ENCODE data around the gene MEGF6. TPM values are rescaled to one million over a fixed set of nuclear protein-coding genes. Genes with fewer than 3 reads are reported as not detected.

The MEGF6 gene
- polyA plus RNA-seq, 2 donors, result 11.8 to 23.7 TPM

DNA sequence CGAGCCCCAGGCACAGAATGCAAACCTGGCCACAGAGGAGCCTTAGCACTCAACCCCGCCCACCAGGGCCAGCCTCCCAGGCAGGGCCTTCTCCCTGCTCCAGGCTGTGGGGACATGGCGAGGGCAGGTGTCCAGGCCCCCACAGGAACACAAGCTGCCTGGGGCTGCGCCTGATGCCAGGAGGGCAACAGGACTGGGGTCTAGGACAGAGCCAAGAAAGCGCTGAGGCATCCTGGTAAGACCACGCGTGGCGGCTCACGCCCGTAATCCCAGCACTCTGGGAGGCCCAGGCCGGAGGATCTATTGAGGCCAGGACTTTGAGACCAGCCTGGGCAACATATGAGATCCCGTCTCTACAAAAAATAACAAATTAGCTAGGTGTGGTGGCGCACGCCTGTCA lies 59.1 kb downstream of the MEGF6 start:
- Histone ChIP-seq H3K27me3 (ENCODE audit: control insufficient read depth in 1 of 2, insufficient read depth in 2 of 2, low read length in 2 of 2) (no peaks in the 10 kb centered on the region), H3K27ac (ENCODE audit: low read depth in 2 of 2, low read length in 1 of 2) (no peak overlapping the region), H3K36me3 (ENCODE audit: control insufficient read depth in 2 of 2, insufficient read depth in 2 of 2, low read length in 1 of 2) (no peaks in the 10 kb centered on the region), H3K4me1 (ENCODE audit: control insufficient read depth in 2 of 2, insufficient read depth in 2 of 2, low read length in 1 of 2) (peaks cover 2 to 21% of the 10 kb centered on the region in 2 donors), H3K4me3 (ENCODE audit: low read depth in 1 of 2, low read length in 2 of 2) (no peak overlapping the region), H3K9me3 (ENCODE audit: control insufficient read depth in 2 of 2, insufficient read depth in 1 of 2, low read depth in 1 of 2, low read length in 1 of 2) (no peaks in the 10 kb centered on the region)
- 95 to 98% methylated on average over 14 of the region's 14 CpGs for WGBS, 2 donors

DNA sequence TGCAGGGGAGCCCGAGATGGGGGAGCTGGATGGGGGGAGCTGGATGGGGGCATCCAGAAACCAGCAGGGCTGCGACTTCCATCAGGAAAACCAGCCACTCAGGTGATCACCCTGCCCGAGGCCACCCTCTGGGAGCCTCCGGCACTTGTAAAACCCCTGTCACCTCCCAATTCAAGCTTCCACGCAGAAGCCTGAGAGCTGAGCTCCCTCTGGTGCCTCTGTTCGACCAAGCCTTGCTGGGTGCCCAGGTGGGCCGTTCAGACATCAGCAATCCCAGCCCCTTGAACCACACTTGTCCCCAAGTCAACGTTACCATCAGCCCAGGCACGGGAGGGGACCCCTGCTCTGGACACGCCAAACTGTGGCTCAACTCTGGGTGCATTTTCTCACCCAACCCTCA lies 59.6 kb downstream of the MEGF6 start:
- Histone ChIP-seq H3K9me3 (ENCODE audit: control insufficient read depth in 2 of 2, insufficient read depth in 1 of 2, low read depth in 1 of 2, low read length in 1 of 2) (no peaks in the 10 kb centered on the region), H3K4me3 (ENCODE audit: low read depth in 1 of 2, low read length in 2 of 2) (no peak overlapping the region), H3K27me3 (ENCODE audit: control insufficient read depth in 1 of 2, insufficient read depth in 2 of 2, low read length in 2 of 2) (no peaks in the 10 kb centered on the region), H3K36me3 (ENCODE audit: control insufficient read depth in 2 of 2, insufficient read depth in 2 of 2, low read length in 1 of 2) (no peaks in the 10 kb centered on the region), H3K4me1 (ENCODE audit: control insufficient read depth in 2 of 2, insufficient read depth in 2 of 2, low read length in 1 of 2) (peaks cover 2 to 25% of the 10 kb centered on the region in 2 donors), H3K27ac (ENCODE audit: low read depth in 2 of 2, low read length in 1 of 2) (no peak overlapping the region)
- WGBS, 2 donors, result 72 to 77% methylated on average over 10 of the region's 10 CpGs

DNA sequence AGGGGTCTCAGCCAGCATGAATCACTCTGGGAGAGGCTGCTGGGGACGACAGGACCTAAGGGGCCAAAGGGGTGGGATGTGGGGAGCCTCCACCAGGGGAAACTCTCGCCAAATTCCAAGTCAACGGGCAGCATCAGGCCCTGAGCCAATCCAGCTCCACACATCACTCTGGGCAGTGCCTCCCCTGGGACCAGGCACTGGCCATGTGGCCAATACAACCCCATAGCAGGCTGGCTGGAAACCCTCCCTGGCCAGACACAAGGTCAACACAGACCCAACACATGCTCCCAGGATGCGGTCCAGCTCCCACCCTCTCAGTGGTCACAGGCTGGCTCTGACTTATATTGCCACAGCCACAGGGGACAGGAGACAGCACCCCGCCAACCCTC lies 60.0 kb downstream of the MEGF6 start:
- no peaks in the 10 kb centered on the region for H3K36me3 ChIP-seq (ENCODE audit: control insufficient read depth in 2 of 2, insufficient read depth in 2 of 2, low read length in 1 of 2)
- no peaks in the 10 kb centered on the region for H3K27me3 ChIP-seq (ENCODE audit: control insufficient read depth in 1 of 2, insufficient read depth in 2 of 2, low read length in 2 of 2)
- no peaks in the 10 kb centered on the region for H3K9me3 ChIP-seq (ENCODE audit: control insufficient read depth in 2 of 2, insufficient read depth in 1 of 2, low read depth in 1 of 2, low read length in 1 of 2)
- no peak overlapping the region for H3K4me3 ChIP-seq (ENCODE audit: low read depth in 1 of 2, low read length in 2 of 2)
- peaks cover under 1 to 25% of the 10 kb centered on the region in 2 donors for H3K4me1 ChIP-seq (ENCODE audit: control insufficient read depth in 2 of 2, insufficient read depth in 2 of 2, low read length in 1 of 2)
- no peak overlapping the region for H3K27ac ChIP-seq (ENCODE audit: low read depth in 2 of 2, low read length in 1 of 2)
- 76 to 84% methylated on average over 5 of the region's 5 CpGs for WGBS, 2 donors

DNA sequence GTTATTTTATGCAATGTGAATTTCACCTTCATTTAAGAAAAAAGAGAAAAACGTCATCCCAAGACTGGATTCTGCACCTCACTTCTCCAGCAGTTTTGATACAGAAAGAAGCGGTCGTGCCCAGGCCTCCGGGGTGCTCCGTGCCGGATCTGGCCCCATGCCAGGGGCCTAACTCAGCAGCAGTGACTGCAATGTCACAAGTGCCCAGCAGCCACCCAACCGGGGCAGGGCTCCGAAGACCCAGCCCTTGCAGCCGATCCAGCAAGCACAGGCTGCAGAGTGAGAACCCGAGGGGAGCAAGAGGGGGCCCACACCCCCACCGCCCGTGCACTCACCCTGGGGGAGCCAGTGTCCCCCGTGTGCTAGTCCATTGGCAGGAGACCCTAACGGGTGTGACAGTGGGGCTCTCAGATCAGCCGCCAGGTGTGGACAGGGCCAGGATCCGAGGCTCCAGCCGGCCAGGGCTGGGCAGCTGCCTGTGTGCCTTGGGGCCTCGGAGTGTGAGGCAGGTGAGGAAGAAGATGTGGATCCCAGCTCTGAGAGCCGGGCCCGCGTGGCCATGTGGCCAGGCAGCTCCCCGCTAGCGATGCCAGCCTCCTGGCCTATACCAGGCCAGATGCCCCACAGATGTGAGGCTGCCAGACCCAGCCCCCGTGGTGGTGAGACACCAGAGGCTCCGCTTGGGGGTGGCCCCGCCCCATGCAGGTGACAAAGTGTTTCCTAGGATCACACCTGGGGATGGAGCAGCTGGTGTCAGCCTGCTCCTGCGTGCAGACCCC lies 60.6 kb downstream of the MEGF6 start:
- H3K27me3 ChIP-seq (ENCODE audit: control insufficient read depth in 1 of 2, insufficient read depth in 2 of 2, low read length in 2 of 2), result no peaks in the 10 kb centered on the region
- WGBS, 2 donors, result 64 to 74% methylated on average over 25 to 27 of the region's 27 CpGs
- H3K4me3 ChIP-seq (ENCODE audit: low read depth in 1 of 2, low read length in 2 of 2), result no peak overlapping the region
- no peaks in the 10 kb centered on the region for H3K36me3 ChIP-seq (ENCODE audit: control insufficient read depth in 2 of 2, insufficient read depth in 2 of 2, low read length in 1 of 2)
- H3K4me1 ChIP-seq (ENCODE audit: control insufficient read depth in 2 of 2, insufficient read depth in 2 of 2, low read length in 1 of 2), result peaks cover 0 to 25% of the 10 kb centered on the region in 2 donors
- H3K27ac ChIP-seq (ENCODE audit: low read depth in 2 of 2, low read length in 1 of 2), result no peak overlapping the region
- H3K9me3 ChIP-seq (ENCODE audit: control insufficient read depth in 2 of 2, insufficient read depth in 1 of 2, low read depth in 1 of 2, low read length in 1 of 2), result no peaks in the 10 kb centered on the region

DNA sequence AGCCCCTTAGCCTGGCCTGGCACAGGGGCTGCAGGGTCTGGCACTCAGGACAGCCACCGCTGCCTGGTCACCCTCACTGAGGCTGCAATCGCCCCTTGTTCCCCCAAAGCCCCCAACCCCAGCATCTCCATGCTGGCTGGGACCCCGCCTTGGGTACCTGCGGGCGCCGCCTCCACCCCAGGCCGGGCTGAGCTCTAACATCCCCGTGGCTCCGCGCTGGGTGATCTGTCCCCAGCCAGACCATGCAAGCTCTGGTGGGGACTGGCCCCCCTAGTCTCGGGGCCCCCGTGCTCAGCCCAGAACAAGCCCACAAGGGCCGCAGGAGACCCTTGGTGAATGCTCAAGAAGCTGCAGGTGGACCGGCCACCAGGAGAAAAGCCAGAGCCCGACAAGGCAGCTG lies 62.4 kb downstream of the MEGF6 start:
- no peaks in the 10 kb centered on the region for H3K9me3 ChIP-seq (ENCODE audit: control insufficient read depth in 2 of 2, insufficient read depth in 1 of 2, low read depth in 1 of 2, low read length in 1 of 2)
- WGBS, 2 donors, result 88 to 90% methylated on average over 13 to 15 of the region's 15 CpGs
- H3K4me3 ChIP-seq (ENCODE audit: low read depth in 1 of 2, low read length in 2 of 2), result no peak overlapping the region
- no peaks in the 10 kb centered on the region for H3K27me3 ChIP-seq (ENCODE audit: control insufficient read depth in 1 of 2, insufficient read depth in 2 of 2, low read length in 2 of 2)
- H3K36me3 ChIP-seq (ENCODE audit: control insufficient read depth in 2 of 2, insufficient read depth in 2 of 2, low read length in 1 of 2), result no peaks in the 10 kb centered on the region
- peaks cover 0 to 20% of the 10 kb centered on the region in 2 donors for H3K4me1 ChIP-seq (ENCODE audit: control insufficient read depth in 2 of 2, insufficient read depth in 2 of 2, low read length in 1 of 2)
- H3K27ac ChIP-seq (ENCODE audit: low read depth in 2 of 2, low read length in 1 of 2), result no peak overlapping the region

DNA sequence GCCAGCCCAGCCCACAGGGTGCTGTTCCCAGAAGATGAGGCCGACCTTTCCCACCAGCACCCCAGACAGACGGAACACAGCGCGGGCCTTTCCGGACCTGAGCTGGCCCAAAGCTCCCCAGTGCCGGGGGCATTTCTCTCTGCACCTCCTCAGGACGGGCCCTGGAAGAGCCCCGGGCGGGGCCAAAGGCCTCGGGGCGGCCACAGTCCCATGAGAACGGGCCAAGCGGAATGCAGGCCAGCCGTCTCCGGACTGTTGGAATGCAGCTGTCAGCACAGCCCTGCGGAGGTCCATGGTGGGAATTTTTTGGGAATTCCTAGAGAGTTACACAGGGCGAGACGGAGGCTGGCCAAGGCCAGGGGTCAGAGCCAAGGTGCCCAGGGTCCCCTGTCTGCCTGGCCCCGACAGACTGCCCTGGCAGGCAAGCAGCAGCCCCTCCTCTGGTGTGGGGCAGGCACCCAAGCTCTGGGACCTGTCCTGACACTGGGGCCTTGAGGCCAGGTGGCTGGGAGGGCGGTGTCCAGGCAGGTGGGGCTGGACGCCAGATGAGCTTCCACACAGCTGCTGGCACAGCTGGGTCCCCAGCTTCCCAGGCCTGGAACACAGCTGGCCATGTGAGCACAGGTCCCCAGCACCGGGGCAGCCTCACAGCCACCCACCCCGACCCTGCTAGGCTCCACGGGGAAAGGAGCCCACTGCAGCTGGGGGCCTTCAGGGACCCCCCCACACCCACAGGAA lies 63.0 kb downstream of the MEGF6 start:
- Histone ChIP-seq H3K27ac (ENCODE audit: low read depth in 2 of 2, low read length in 1 of 2) (no peak overlapping the region), H3K27me3 (ENCODE audit: control insufficient read depth in 1 of 2, insufficient read depth in 2 of 2, low read length in 2 of 2) (no peaks in the 10 kb centered on the region), H3K36me3 (ENCODE audit: control insufficient read depth in 2 of 2, insufficient read depth in 2 of 2, low read length in 1 of 2) (no peaks in the 10 kb centered on the region), H3K9me3 (ENCODE audit: control insufficient read depth in 2 of 2, insufficient read depth in 1 of 2, low read depth in 1 of 2, low read length in 1 of 2) (no peaks in the 10 kb centered on the region), H3K4me1 (ENCODE audit: control insufficient read depth in 2 of 2, insufficient read depth in 2 of 2, low read length in 1 of 2) (peaks cover 0 to 15% of the 10 kb centered on the region in 2 donors), H3K4me3 (ENCODE audit: low read depth in 1 of 2, low read length in 2 of 2) (no peak overlapping the region)
- 67% methylated on average over 24 of the region's 24 CpGs for WGBS, 2 donors

DNA sequence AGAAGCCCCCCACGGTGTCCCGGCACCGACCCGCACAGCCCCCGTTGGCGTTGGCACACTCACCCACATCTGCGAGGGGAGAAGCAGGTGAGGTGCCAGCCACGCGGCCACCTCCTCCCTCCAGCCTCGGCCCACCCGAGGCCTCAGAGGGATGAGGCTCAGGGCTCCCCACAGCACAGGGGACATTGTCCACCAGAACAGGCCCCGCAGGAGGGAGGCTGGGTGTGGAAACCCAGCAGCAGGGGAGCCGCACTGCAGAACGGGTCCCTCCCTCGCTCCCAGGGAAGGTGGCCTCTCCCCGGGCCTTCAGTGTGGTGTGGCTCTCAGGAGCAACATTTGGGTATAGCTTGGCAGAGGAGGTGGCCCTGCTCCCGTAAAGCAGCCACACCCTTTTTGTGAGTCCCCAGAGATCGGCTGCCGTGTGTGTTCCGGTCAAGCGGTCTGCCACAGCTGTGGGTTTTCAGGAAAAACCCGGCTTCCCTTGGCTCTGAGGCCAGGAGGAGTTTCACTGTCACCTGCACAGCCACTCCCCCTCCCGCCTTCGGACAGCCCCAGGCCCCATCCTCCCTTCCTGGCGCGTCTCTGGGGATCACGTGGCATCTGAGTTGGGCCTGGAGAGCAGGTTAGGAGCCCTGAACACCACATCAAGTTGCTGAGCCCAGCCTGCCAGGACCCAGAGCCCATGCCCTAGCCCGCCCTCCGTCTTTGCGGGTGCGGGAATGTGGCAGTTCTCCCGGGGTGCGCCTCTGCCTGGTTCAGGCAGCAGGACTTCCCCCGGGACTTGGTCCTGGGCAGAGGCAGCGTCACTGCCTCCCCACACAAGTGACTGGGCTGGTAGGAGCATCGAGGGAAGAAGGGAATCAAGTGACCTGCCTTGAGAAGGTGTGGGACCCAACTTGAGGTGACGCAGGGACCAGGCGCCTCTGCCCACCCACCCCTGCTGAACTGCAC lies 64.0 kb downstream of the MEGF6 start:
- H3K27me3 ChIP-seq (ENCODE audit: control insufficient read depth in 1 of 2, insufficient read depth in 2 of 2, low read length in 2 of 2), result no peaks in the 10 kb centered on the region
- peaks cover 0 to 22% of the 10 kb centered on the region in 2 donors for H3K4me1 ChIP-seq (ENCODE audit: control insufficient read depth in 2 of 2, insufficient read depth in 2 of 2, low read length in 1 of 2)
- no peak overlapping the region for H3K27ac ChIP-seq (ENCODE audit: low read depth in 2 of 2, low read length in 1 of 2)
- H3K9me3 ChIP-seq (ENCODE audit: control insufficient read depth in 2 of 2, insufficient read depth in 1 of 2, low read depth in 1 of 2, low read length in 1 of 2), result no peaks in the 10 kb centered on the region
- WGBS, 2 donors, result 52 to 62% methylated on average over 34 to 38 of the region's 38 CpGs
- H3K4me3 ChIP-seq (ENCODE audit: low read depth in 1 of 2, low read length in 2 of 2), result no peak overlapping the region
- H3K36me3 ChIP-seq (ENCODE audit: control insufficient read depth in 2 of 2, insufficient read depth in 2 of 2, low read length in 1 of 2), result no peaks in the 10 kb centered on the region

DNA sequence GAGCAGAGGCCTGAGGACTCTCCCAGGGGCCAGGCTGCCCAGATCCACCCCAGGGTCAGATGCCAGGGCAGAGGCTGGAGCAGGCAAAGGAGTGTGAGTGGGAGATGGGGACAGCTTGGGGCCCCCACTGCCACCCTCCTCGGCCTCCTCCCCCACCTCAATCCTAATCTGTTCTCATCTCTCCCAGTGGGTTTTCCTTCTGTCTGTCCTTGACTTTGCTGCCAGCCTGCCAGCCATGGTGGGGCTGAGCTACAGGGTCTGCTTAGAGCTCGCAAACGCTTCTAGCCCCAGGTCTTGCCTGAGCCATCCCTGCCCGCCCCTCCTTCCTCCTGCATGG lies 65.3 kb downstream of the MEGF6 start:
- 62 to 75% methylated on average over 4 of the region's 4 CpGs for WGBS, 2 donors
- H3K4me1 ChIP-seq (ENCODE audit: control insufficient read depth in 2 of 2, insufficient read depth in 2 of 2, low read length in 1 of 2), result peaks cover 0 to 22% of the 10 kb centered on the region in 2 donors
- H3K27me3 ChIP-seq (ENCODE audit: control insufficient read depth in 1 of 2, insufficient read depth in 2 of 2, low read length in 2 of 2), result no peaks in the 10 kb centered on the region
- H3K9me3 ChIP-seq (ENCODE audit: control insufficient read depth in 2 of 2, insufficient read depth in 1 of 2, low read depth in 1 of 2, low read length in 1 of 2), result no peaks in the 10 kb centered on the region
- H3K4me3 ChIP-seq (ENCODE audit: low read depth in 1 of 2, low read length in 2 of 2), result no peak overlapping the region
- no peak overlapping the region for H3K27ac ChIP-seq (ENCODE audit: low read depth in 2 of 2, low read length in 1 of 2)
- no peaks in the 10 kb centered on the region for H3K36me3 ChIP-seq (ENCODE audit: control insufficient read depth in 2 of 2, insufficient read depth in 2 of 2, low read length in 1 of 2)

DNA sequence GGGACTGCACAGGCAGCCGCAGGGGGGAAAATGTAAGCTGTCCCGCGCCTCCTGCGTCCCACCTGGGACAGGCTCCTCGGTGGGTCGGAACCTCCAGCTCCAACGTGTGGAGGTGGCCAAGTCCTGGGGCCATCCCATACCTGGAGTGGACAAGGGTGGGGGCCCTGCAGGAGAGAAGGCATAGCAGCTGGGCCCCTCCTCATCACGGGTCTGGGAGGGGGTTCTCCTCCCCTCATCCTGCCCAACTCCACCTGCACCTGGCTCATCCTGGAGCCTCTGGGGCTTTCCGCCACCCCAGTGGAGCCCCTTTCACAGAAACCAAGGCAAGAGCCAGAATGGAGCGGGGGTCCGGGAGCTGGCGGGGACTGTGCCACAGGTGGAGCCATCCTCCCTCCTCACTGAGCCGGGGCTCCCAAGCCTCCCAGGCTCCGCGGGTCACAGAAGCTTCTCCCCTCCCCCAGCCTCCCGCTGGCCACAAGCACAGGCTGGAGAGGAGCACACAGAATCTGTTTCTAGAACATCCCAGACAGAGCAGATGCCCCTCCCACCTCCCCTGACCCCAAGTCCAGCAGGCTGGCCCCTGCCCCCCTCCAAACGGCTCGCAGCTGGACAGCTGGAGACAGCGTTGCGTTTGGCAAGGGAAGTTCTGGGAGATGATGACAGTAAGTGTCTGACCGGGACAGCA lies 65.8 kb downstream of the MEGF6 start:
- Histone ChIP-seq H3K27me3 (ENCODE audit: control insufficient read depth in 1 of 2, insufficient read depth in 2 of 2, low read length in 2 of 2) (no peaks in the 10 kb centered on the region), H3K9me3 (ENCODE audit: control insufficient read depth in 2 of 2, insufficient read depth in 1 of 2, low read depth in 1 of 2, low read length in 1 of 2) (no peaks in the 10 kb centered on the region), H3K4me1 (ENCODE audit: control insufficient read depth in 2 of 2, insufficient read depth in 2 of 2, low read length in 1 of 2) (peaks cover 0 to 22% of the 10 kb centered on the region in 2 donors), H3K36me3 (ENCODE audit: control insufficient read depth in 2 of 2, insufficient read depth in 2 of 2, low read length in 1 of 2) (no peaks in the 10 kb centered on the region), H3K4me3 (ENCODE audit: low read depth in 1 of 2, low read length in 2 of 2) (no peak overlapping the region), H3K27ac (ENCODE audit: low read depth in 2 of 2, low read length in 1 of 2) (no peak overlapping the region)
- 78% methylated on average over 21 of the region's 21 CpGs for WGBS, 2 donors

Measured in esophagus (tissue), 2 donors.